ENCODE measurements around the gene TKTL1.
"Not testable (repeated sequence)": the region's sequence is repeated elsewhere in the genome, so short reads cannot be mapped to it uniquely, and the experiment has no call there.

TKTL1 gene

GRCh38 chrX:154310616-154311536 is 15.3 kb downstream of the TKTL1 start:
- no peak for DNase-seq

GRCh38 chrX:154312116-154312515 is 16.5 kb downstream of the TKTL1 start:
- DNase-seq: no peak

GRCh38 chrX:154313147-154313546 is 17.6 kb downstream of the TKTL1 start:
- DNase-seq: no peak

- no peak for DNase-seq
These were observed 19.8 kb downstream of the TKTL1 start for GRCh38 chrX:154315416-154315815.

- DNase-seq: no peak
These were observed 21.9 kb downstream of the TKTL1 start for GRCh38 chrX:154317391-154317995.

- no peak for DNase-seq
These were observed 24.8 kb downstream of the TKTL1 start for GRCh38 chrX:154320406-154320805.

- DNase-seq: no peak
These were observed 25.6 kb downstream of the TKTL1 start for GRCh38 chrX:154321152-154321551.

GRCh38 chrX:154321594-154321993 is 26.0 kb downstream of the TKTL1 start:
- DNase-seq: no peak

- DNase-seq: no peak
These were observed 27.3 kb downstream of the TKTL1 start for GRCh38 chrX:154322890-154323289.

GRCh38 chrX:154323537-154323936 is 27.9 kb downstream of the TKTL1 start:
- DNase-seq: no peak

- no peak for DNase-seq
These were observed 29.9 kb downstream of the TKTL1 start for GRCh38 chrX:154325541-154325940.

GRCh38 chrX:154327038-154327820 is 31.6 kb downstream of the TKTL1 start:
- no peak for DNase-seq

GRCh38 chrX:154328646-154329045 is 33.1 kb downstream of the TKTL1 start:
- no peak for DNase-seq

GRCh38 chrX:154329294-154329693 is 33.7 kb downstream of the TKTL1 start:
- DNase-seq: no peak

GRCh38 chrX:154332561-154332960 is 37.0 kb downstream of the TKTL1 start:
- DNase-seq: no peak

GRCh38 chrX:154333116-154333515 is 37.5 kb downstream of the TKTL1 start:
- no peak for DNase-seq

GRCh38 chrX:154333837-154334271 is 38.3 kb downstream of the TKTL1 start:
- no peak for DNase-seq

GRCh38 chrX:154334496-154334895 is 38.9 kb downstream of the TKTL1 start:
- no peak for DNase-seq

GRCh38 chrX:154341399-154342298 is 46.1 kb downstream of the TKTL1 start:
- not testable (repeated sequence) for DNase-seq

GRCh38 chrX:154343063-154343462 is 47.5 kb downstream of the TKTL1 start:
- not testable (repeated sequence) for DNase-seq

GRCh38 chrX:154343620-154344019 is 48.0 kb downstream of the TKTL1 start:
- not testable (repeated sequence) for DNase-seq

GRCh38 chrX:154348114-154348531 is 52.5 kb downstream of the TKTL1 start:
- no peak for DNase-seq

Measured in right forelimb (tissue), 1 donor.